Erythroblast (primary cell): ENCODE measurements around the gene FRRS1.

Experiments used
- DNase-seq, 2 experiments: peaks; one replicate each; lab custom pipeline; 2025; lab: John Stamatoyannopoulos, UW
- GATA1 ChIP-seq: IDR thresholded peaks from 2 replicates; pipeline ENCODE4 v1.6.1; 2011; ENCODE audit warnings: low read depth, mild to moderate bottlenecking, control low read depth, low read length, moderate library complexity
- POLR2A ChIP-seq: IDR thresholded peaks from 2 replicates; pipeline ENCODE4 v1.6.1; 2011; ENCODE audit warnings: mild to moderate bottlenecking, low read length

FRRS1 gene

GRCh38 chr1:99672530-99673213 is 93.8 kb downstream of the FRRS1 start:
- TF ChIP-seq GATA1, result no peak
- no peak for TF ChIP-seq POLR2A
- no peak for DNase-seq

- no peak for TF ChIP-seq POLR2A
- no peak for TF ChIP-seq GATA1
- no peak for DNase-seq
Observed at GRCh38 chr1:99672038-99672437, 94.4 kb downstream of the FRRS1 start.

- TF ChIP-seq GATA1, result no peak
- no peak for TF ChIP-seq POLR2A
Observed at GRCh38 chr1:99670583-99670982, 95.9 kb downstream of the FRRS1 start.

GRCh38 chr1:99669821-99670220 is 96.6 kb downstream of the FRRS1 start:
- TF ChIP-seq GATA1 (no peak), POLR2A (no peak)
- DNase-seq, result no peak

More at GRCh38 chr1:99670583-99670982, 95.9 kb downstream of the FRRS1 start:
- no peak for DNase-seq

- TF ChIP-seq POLR2A (no peak), GATA1 (no peak)
- DNase-seq, result no peak
Observed at GRCh38 chr1:99669376-99669775, 97.1 kb downstream of the FRRS1 start.

- no peak for DNase-seq
- TF ChIP-seq GATA1 (no peak), POLR2A (no peak)
Observed at GRCh38 chr1:99665212-99665611, 101.2 kb downstream of the FRRS1 start.

GRCh38 chr1:99663501-99663900 is 102.9 kb downstream of the FRRS1 start:
- DNase-seq, result no peak
- TF ChIP-seq GATA1, result no peak
- no peak for TF ChIP-seq POLR2A

- TF ChIP-seq GATA1 (no peak), POLR2A (no peak)
- DNase-seq, result no peak
Observed at GRCh38 chr1:99662539-99663080, 103.8 kb downstream of the FRRS1 start.

- no peak for DNase-seq
- TF ChIP-seq POLR2A, result no peak
Observed at GRCh38 chr1:99661780-99662179, 104.7 kb downstream of the FRRS1 start.

GRCh38 chr1:99660496-99660895 is 105.9 kb downstream of the FRRS1 start:
- TF ChIP-seq POLR2A (no peak), GATA1 (no peak)
- no peak for DNase-seq

GRCh38 chr1:99659755-99660210 is 106.7 kb downstream of the FRRS1 start:
- TF ChIP-seq POLR2A, result no peak
- no peak for TF ChIP-seq GATA1

More at GRCh38 chr1:99659755-99660210, 106.7 kb downstream of the FRRS1 start:
- DNase-seq, result no peak
